Thoracic aorta (tissue), 2 donors: ENCODE measurements around the gene TOMM40L. TPM values are rescaled to one million over a fixed set of nuclear protein-coding genes. Genes with fewer than 3 reads are reported as not detected.
A peak's percentile ranks its signal among the peaks of the same experiment; 100 is the strongest.

Experiments
- ATAC-seq: fragments of 150-250 bp; one replicate; pipeline ENCODE4 v1.8.0; 2017; ENCODE audit warnings: low read depth; ENCODE audit not compliant: insufficient number of reproducible peaks, low FRiP score
- DNase-seq: peaks from one replicate; pipeline ENCODE4 v3.0.0-alpha.2; 2020; ENCODE audit warnings: low spot score
- H3K27ac ChIP-seq, 2 donors: fragments of 200-600 bp; sonication (generic); 1 replicate in 1 of 2; 2 replicates in 1 of 2; pipeline ENCODE4 v1.5.1; 2016; ENCODE audit warnings: mild to moderate bottlenecking in 2 of 2, moderate library complexity in 2 of 2
- H3K27me3 ChIP-seq: fragments of 200-600 bp; sonication (generic); replicated peaks from 2 replicates; pipeline ENCODE4 v1.6.0; 2016; ENCODE audit warnings: mild to moderate bottlenecking; ENCODE audit not compliant: insufficient read depth
- H3K36me3 ChIP-seq: fragments of 200-600 bp; sonication (generic); one replicate; pipeline ENCODE4 v1.5.1; 2016
- H3K4me1 ChIP-seq, 2 donors: fragments of 200-600 bp; sonication (generic); 1 replicate in 1 of 2; 2 replicates in 1 of 2; pipeline versions ENCODE4 v1.5.1 to v1.6.0; 2016; ENCODE audit warnings: low read depth in 2 of 2, mild to moderate bottlenecking in 1 of 2; ENCODE audit not compliant: control insufficient read depth in 1 of 2
- H3K4me3 ChIP-seq: fragments of 200-600 bp; sonication (generic); 2 replicates; pipeline ENCODE4 v1.5.1; 2016; ENCODE audit warnings: mild to moderate bottlenecking
- H3K9me3 ChIP-seq: fragments of 200-600 bp; sonication (generic); 2 replicates; pipeline ENCODE4 v1.5.1; 2016
- total RNA-seq, 2 donors: library from RNA; depleted of rRNA; stranded (reverse); fragments of >200 nt; gene quantifications; one replicate each; pipeline versions ENCODE4 v1.1.0 to v1.2.3, GENCODE V29; 2016
- TF ChIP-seq, protein P1 (sequence below): fragments of 200-600 bp; sonication (generic); IDR thresholded peaks from one replicate; pipeline ENCODE4 v1.5.1; 2019; ENCODE audit warnings: antibody characterized with exemption

TOMM40L gene
- total RNA-seq, 2 donors from 2014 or later = 12.8 to 13.4 TPM

DNA sequence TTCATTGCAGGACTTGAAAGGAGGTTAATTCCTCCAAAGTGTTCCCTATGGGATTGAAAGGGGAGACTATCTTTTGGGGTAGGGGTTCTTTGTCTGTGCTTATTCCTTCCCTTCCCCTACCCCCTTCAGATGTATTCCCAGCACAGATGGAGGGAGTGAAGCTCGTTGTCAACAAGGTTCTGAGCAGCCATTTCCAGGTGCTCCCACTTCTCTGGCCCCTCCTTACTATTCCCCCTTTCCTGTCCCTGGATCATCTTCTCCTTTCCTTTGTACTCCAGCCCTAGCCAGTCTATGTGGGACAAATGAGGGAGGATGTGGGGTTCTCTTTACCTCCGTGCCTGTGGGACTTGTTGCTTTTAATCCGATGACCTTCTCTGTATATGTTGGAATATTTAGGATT lies 899 bp downstream of the TOMM40L start:
- no peak for ATAC-seq
- Histone ChIP-seq H3K27me3 (no peaks in the 10 kb centered on the region), H3K9me3 (no peaks in the 10 kb centered on the region), H3K4me1 (peaks cover 10 to 26% of the 10 kb centered on the region in 2 donors), H3K27ac (no peak overlapping the region), H3K36me3 (peaks cover 20% of the 10 kb centered on the region), H3K4me3 (peak overlapping the region; percentile 79)
- DNase-seq = no peak
- TF ChIP-seq, protein P1, sequence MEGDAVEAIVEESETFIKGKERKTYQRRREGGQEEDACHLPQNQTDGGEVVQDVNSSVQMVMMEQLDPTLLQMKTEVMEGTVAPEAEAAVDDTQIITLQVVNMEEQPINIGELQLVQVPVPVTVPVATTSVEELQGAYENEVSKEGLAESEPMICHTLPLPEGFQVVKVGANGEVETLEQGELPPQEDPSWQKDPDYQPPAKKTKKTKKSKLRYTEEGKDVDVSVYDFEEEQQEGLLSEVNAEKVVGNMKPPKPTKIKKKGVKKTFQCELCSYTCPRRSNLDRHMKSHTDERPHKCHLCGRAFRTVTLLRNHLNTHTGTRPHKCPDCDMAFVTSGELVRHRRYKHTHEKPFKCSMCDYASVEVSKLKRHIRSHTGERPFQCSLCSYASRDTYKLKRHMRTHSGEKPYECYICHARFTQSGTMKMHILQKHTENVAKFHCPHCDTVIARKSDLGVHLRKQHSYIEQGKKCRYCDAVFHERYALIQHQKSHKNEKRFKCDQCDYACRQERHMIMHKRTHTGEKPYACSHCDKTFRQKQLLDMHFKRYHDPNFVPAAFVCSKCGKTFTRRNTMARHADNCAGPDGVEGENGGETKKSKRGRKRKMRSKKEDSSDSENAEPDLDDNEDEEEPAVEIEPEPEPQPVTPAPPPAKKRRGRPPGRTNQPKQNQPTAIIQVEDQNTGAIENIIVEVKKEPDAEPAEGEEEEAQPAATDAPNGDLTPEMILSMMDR = no peak

DNA sequence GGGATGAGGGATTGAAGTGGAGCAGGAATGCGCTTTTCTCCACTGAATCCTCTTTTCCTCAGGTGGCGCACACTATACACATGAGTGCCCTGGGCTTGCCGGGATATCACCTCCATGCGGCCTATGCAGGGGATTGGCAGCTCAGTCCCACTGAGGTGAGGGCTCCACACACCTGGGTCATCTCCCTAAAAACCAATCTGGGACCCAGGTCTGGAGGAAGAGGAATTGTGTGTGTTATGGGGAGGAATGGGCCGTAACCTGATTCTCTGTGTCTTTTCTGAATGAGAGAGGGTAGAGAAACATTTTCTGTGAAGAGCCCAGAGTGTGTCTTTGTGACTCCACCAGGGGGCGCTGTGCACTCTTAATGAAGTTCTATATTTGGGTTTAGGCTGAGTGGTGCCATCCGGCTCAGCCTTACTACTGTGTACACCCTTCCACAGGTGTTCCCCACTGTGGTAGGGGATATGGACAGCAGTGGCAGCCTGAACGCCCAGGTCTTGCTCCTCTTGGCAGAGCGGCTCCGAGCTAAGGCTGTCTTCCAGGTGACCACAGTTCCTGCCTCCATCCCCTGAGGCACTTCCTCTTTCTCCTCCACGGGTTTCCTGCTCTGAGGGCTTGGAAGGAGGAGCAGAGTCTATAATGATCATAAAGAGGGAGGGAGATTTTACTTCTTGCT lies 1.5 kb downstream of the TOMM40L start:
- Histone ChIP-seq H3K27me3 (no peaks in the 10 kb centered on the region), H3K36me3 (peaks cover 20% of the 10 kb centered on the region), H3K4me1 (peaks cover 10 to 26% of the 10 kb centered on the region in 2 donors), H3K27ac (no peak overlapping the region), H3K4me3 (peak overlapping the region; percentile 79), H3K9me3 (no peaks in the 10 kb centered on the region)
- DNase-seq = no peak
- ATAC-seq = no peak
- TF ChIP-seq, protein P1 = peak; percentile 95

DNA sequence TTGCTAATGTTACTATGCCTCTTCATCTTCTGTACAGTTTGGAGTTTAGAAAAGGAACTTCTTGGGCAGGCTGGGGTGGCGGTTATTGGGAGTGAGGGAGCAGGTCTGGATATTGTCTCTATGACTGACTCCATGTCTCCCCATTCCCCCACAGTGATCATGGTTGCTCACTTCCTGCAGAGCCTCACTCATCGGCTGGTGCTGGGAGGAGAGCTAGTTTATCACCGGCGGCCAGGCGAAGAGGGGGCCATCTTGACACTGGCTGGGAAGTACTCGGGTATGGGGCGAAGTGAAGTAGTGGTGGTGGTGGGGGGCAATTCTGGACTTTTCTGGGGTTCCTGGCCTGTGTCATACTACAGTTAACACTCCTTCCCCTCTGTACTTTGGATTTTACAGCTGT lies 2.2 kb downstream of the TOMM40L start:
- H3K9me3 ChIP-seq = no peaks in the 10 kb centered on the region
- no peak overlapping the region for H3K27ac ChIP-seq
- no peaks in the 10 kb centered on the region for H3K27me3 ChIP-seq
- peaks cover 20% of the 10 kb centered on the region for H3K36me3 ChIP-seq
- ATAC-seq (no peak), DNase-seq (no peak)
- peak overlapping the region; percentile 31 for H3K4me3 ChIP-seq
- TF ChIP-seq, protein P1 = no peak
- H3K4me1 ChIP-seq = peaks cover 10 to 26% of the 10 kb centered on the region in 2 donors

DNA sequence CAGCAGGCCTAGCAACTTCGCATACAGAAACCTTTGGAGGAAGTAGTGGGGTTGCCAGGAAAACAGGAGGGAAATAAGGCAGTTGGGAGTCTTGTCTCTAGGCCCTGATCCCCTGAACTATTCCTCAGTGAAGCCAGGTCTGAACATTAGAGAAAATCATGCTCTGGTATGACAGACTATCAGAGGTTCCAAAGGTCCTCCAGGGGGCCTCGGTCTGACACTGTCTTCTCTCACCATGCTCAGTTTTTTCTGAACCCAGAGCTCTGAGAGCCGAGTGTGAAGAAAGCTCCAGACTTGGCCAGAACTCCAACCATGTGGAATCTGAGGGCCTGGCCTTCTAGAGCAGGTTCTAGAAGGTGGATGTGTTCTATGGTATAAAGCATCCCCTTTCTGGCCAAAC lies 4.0 kb downstream of the TOMM40L start:
- Histone ChIP-seq H3K4me1 (peaks cover 10 to 26% of the 10 kb centered on the region in 2 donors), H3K9me3 (no peaks in the 10 kb centered on the region), H3K27me3 (no peaks in the 10 kb centered on the region), H3K4me3 (no peak overlapping the region), H3K36me3 (peaks cover 20% of the 10 kb centered on the region), H3K27ac (no peak overlapping the region)
- no peak for ATAC-seq
- TF ChIP-seq, protein P1 = no peak
- no peak for DNase-seq

DNA sequence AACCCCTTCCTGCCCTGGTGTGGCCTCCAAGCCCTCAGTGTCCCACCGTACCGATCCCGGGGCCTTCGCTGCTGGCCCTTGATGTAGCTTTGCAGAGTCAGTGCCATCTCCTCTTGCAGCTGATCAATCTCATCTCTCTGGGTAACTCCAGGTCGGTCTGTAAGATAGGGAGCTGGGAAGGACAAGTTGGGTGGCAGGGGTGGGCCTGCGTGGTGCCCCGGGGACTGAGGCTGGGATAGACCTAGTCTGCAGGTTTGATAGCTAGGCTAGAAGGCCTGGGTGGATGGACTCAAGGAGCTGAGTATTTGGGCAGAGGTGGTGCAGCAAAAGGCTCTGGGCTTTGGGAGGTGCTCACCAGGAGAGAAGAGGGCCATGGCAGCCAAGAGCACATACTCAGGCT lies 4.9 kb downstream of the TOMM40L start:
- Histone ChIP-seq H3K36me3 (peaks cover 20% of the 10 kb centered on the region), H3K4me3 (no peak overlapping the region), H3K27ac (no peak overlapping the region), H3K4me1 (peaks cover 10 to 21% of the 10 kb centered on the region in 2 donors), H3K9me3 (no peaks in the 10 kb centered on the region), H3K27me3 (no peaks in the 10 kb centered on the region)
- no peak for DNase-seq
- TF ChIP-seq, protein P1 = no peak
- ATAC-seq = no peak
